ENCODE results near the gene ALKBH5. TPM values are rescaled to one million over a fixed set of nuclear protein-coding genes. Genes with fewer than 3 reads are reported as not detected.

The ALKBH5 gene
- total RNA-seq, 1 donor from 2014 or later: 86.9 TPM

GRCh38 chr17:18157354-18157985, 26.2 kb upstream of the ALKBH5 start:
- DNase-seq (ENCODE audit: low spot score): no peak

- peak; percentile 99 for DNase-seq (ENCODE audit: low spot score)
These were observed 25.5 kb upstream of the ALKBH5 start for GRCh38 chr17:18158022-18158600.

GRCh38 chr17:18159551-18160120, 24.0 kb upstream of the ALKBH5 start:
- DNase-seq (ENCODE audit: low spot score): no peak

GRCh38 chr17:18160128-18160856, 23.3 kb upstream of the ALKBH5 start:
- no peak for DNase-seq (ENCODE audit: low spot score)

- DNase-seq (ENCODE audit: low spot score): no peak
These were observed 22.2 kb upstream of the ALKBH5 start for GRCh38 chr17:18161207-18162145.

- DNase-seq (ENCODE audit: low spot score): no peak
These were observed 20.1 kb upstream of the ALKBH5 start for GRCh38 chr17:18163547-18163946.

- DNase-seq (ENCODE audit: low spot score): no peak
These were observed 16.7 kb upstream of the ALKBH5 start for GRCh38 chr17:18166894-18167293.

GRCh38 chr17:18167421-18167820, 16.2 kb upstream of the ALKBH5 start:
- DNase-seq (ENCODE audit: low spot score): no peak

- DNase-seq (ENCODE audit: low spot score): no peak
These were observed 10.9 kb upstream of the ALKBH5 start for GRCh38 chr17:18172531-18173278.

- no peak for DNase-seq (ENCODE audit: low spot score)
These were observed 9.9 kb upstream of the ALKBH5 start for GRCh38 chr17:18173740-18174139.

- DNase-seq (ENCODE audit: low spot score): no peak
These were observed 7.5 kb upstream of the ALKBH5 start for GRCh38 chr17:18176176-18176575.

GRCh38 chr17:18177133-18177532, 6.5 kb upstream of the ALKBH5 start:
- no peak for DNase-seq (ENCODE audit: low spot score)

GRCh38 chr17:18177722-18178121, 5.9 kb upstream of the ALKBH5 start:
- no peak for DNase-seq (ENCODE audit: low spot score)

- no peak for DNase-seq (ENCODE audit: low spot score)
These were observed 4.4 kb upstream of the ALKBH5 start for GRCh38 chr17:18179196-18179595.

GRCh38 chr17:18179804-18180203, 3.8 kb upstream of the ALKBH5 start:
- no peak for DNase-seq (ENCODE audit: low spot score)

- DNase-seq (ENCODE audit: low spot score): no peak
These were observed 2.3 kb upstream of the ALKBH5 start for GRCh38 chr17:18181358-18181757.

- no peak for DNase-seq (ENCODE audit: low spot score)
These were observed 1.3 kb upstream of the ALKBH5 start for GRCh38 chr17:18182110-18182977.

GRCh38 chr17:18182978-18183333, 672 bp upstream of the ALKBH5 start:
- peak; percentile 96 for DNase-seq (ENCODE audit: low spot score)
